Ovary (tissue), 3 donors: ENCODE measurements around the gene SYT6.

Experiments used
- EP300 ChIP-seq: sonication (generic); formaldehyde crosslinking; IDR thresholded peaks from one replicate; pipeline ENCODE4 v1.6.1; 2017; ENCODE audit warnings: antibody characterized with exemption
- POLR2A ChIP-seq: fragments of 450-650 bp; IDR thresholded peaks from one replicate; pipeline ENCODE4 v1.6.1; 2017; ENCODE audit warnings: antibody characterized with exemption, mild to moderate bottlenecking, moderate library complexity
- TF ChIP-seq, protein P1 (sequence below), 3 donors: fragments of 450-650 bp in 2 of 3; fragments of 200-600 bp in 1 of 3; IDR thresholded peaks; one replicate each; pipeline versions ENCODE4 v1.5.1 to v1.8.0; 2016 to 2022; ENCODE audit warnings: antibody characterized with exemption in 3 of 3, mild to moderate bottlenecking in 1 of 3
- donor health status: DM: no; HTN: no; CAD: no.

DNA sequence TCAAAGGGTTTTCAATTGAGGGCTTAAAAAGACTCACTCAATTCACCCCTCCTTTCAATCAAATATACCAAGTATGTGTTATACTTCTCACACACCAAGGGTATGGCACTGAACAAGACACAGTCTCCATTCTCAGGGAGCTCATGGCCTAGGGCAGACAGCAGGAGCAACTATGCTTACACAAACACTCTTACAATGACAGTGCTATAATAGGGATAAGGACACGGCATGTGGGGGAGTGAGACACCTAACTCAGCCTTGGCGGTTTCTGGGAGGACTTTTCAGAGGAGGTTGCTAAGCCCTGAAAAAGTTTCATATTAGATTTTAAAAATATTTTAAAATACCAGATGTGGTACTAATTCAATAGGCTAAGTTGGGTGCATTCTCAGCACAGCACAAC, 22.7 kb upstream of the SYT6 start:
- TF ChIP-seq, protein P1, sequence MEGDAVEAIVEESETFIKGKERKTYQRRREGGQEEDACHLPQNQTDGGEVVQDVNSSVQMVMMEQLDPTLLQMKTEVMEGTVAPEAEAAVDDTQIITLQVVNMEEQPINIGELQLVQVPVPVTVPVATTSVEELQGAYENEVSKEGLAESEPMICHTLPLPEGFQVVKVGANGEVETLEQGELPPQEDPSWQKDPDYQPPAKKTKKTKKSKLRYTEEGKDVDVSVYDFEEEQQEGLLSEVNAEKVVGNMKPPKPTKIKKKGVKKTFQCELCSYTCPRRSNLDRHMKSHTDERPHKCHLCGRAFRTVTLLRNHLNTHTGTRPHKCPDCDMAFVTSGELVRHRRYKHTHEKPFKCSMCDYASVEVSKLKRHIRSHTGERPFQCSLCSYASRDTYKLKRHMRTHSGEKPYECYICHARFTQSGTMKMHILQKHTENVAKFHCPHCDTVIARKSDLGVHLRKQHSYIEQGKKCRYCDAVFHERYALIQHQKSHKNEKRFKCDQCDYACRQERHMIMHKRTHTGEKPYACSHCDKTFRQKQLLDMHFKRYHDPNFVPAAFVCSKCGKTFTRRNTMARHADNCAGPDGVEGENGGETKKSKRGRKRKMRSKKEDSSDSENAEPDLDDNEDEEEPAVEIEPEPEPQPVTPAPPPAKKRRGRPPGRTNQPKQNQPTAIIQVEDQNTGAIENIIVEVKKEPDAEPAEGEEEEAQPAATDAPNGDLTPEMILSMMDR (IDR thresholded peaks at IDR 0.05), result no peak
- no peak for TF ChIP-seq EP300
- TF ChIP-seq POLR2A, result no peak
